Pulmonary artery endothelial cell (primary cell): ENCODE measurements around the gene CFAP61. TPM values are rescaled to one million over a fixed set of nuclear protein-coding genes. Genes with fewer than 3 reads are reported as not detected.

ENCODE experiments used
- DNase-seq: peaks from one replicate; pipeline ENCODE4 v3.0.0-alpha.2; 2011; ENCODE audit warnings: low read depth, low spot score
- total RNA-seq: library from RNA; depleted of rRNA; stranded (reverse); fragments of >200 nt; gene quantifications from 2 replicates; pipeline ENCODE4 v1.2.3, GENCODE V29; 2014

Gene CFAP61
- total RNA-seq, 1 donor from 2014 or later = not detected

DNA sequence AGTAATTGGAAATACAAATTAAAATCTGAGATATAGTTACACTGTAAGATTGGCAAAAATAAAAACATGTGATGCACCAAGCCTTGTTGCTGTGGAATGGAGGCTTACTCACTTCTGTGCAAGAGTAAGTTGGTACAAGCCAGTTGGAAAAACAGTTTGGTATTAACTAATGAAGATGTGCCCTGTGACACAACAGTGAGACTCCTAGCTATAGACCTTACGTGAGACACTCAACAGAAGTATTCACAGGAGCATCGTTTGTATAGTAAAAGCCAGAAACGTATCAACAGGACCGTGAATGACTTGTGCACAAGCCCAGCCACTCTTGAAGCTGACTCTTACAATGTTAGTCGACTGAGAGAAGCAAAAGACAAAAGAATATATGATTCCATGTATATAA lies 20.5 kb upstream of the CFAP61 start:
- DNase-seq = no peak

DNA sequence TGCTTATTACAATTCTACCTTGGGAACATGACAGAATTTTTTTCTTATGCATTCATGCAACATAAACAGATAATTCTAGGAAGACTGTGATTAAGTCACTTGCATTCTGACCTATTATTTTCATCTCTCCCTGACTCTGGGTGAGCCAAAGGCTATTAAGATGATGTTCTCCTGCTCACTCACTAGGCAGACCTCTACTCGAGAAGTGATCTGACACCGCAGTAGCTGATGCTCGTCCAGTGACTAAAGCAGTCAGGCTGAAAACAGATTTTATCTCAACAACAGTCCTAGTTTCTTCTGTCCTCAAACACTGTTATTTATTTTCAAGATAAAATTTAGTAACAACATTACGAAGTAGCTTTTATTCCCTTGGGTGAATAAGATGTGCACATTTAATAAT lies 17.8 kb upstream of the CFAP61 start:
- no peak for DNase-seq

DNA sequence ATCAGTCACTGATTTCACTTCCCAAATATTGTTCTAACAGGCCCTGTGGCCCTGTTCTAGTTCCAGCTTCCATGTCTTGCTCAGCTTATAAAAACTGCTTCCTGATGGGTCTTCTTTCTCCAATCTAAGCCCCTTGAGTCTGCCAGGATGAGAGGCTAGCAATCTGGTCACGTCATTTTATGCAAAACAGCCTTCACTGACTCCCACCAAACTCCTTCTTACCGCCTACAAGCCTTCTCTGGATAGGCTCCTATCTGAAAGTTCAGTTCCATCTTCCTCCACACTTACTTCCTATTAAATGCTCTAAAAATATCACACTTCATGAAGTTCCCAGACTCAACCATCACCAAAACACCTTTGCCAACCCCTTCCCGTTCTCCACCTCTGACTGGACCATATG lies 15.6 kb upstream of the CFAP61 start:
- no peak for DNase-seq

DNA sequence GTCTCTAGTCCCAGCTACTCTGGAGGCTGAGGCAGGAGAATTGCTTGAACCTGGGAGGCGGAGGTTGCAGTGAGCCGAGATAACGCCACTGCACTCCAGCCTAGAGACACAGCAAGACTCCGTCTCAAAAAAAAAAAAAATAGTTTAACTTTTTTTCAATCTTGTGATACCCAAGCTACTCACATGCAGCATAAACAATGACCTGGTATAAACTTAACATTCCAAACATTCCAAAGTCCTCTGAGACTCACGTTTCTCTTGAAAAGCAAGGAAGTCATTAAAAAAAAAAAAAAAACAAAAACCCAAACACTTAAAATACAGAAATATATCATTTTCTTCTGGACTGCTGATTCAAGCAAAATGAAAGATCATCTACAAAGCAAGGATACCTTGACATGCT lies 14.4 kb upstream of the CFAP61 start:
- DNase-seq = peak; percentile 83

DNA sequence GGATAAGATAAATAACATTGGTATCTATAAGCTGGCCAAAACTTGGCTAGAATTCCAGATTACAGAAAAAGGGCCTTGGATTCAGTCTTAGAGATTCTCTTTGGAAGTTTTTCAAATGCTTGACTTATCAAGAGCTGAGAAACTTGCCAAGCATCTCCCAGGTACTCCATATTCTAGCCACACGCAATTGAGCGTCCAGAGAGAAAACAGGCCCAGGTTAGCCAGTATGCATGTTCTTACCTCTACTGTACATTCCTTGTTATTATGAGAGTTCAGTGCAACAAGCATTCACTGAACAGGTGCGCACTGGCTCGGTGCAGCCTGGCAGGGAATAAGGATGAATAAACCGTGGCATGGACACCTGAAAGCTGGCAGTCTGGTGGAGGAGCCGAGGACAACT lies 13.7 kb upstream of the CFAP61 start:
- no peak for DNase-seq

DNA sequence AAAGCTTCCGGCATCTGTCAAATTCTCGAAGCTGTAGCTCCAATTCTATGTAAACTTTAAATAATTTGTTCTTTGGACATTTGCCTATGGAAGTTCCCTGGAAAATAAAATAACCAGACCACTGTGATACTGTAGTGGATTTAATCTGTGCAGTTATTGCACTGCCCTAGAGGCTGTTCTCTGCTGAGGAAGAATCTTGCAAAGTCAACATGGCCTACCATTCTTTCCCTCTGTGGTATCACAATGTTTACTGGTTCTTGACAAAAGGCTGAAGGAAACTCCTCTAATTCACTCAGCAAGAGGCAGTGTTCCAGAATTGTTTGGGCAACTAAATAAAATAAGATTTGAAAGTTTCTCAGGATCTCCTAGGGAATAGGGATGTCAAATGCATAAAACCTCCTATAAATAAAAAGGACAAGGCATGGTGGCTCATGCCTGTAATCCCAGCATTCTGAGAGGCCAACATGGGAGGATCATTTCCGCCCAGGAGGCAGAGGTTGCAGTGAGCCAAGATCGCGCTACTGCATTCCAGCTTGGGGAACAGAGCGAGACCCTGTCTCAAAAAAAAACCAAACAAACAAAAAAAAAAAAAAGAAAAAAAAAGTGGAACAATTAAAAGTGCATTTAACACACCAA lies 12.5 kb upstream of the CFAP61 start:
- DNase-seq = no peak

DNA sequence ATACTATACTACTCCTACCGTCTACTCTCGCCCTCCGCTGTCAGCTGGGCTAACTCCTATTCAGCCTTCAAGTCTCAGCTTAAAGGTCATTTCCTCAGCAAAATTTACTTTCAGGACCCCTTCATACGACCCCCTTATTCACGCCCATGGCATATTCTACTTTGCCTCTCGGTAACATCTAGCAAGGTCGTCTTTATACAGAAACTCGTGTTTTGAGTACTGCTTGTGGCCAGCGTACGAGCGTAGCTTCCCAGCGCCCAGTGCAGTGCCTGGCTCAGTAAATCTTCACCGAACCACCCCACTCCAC lies 612 bp upstream of the CFAP61 start:
- no peak for DNase-seq

DNA sequence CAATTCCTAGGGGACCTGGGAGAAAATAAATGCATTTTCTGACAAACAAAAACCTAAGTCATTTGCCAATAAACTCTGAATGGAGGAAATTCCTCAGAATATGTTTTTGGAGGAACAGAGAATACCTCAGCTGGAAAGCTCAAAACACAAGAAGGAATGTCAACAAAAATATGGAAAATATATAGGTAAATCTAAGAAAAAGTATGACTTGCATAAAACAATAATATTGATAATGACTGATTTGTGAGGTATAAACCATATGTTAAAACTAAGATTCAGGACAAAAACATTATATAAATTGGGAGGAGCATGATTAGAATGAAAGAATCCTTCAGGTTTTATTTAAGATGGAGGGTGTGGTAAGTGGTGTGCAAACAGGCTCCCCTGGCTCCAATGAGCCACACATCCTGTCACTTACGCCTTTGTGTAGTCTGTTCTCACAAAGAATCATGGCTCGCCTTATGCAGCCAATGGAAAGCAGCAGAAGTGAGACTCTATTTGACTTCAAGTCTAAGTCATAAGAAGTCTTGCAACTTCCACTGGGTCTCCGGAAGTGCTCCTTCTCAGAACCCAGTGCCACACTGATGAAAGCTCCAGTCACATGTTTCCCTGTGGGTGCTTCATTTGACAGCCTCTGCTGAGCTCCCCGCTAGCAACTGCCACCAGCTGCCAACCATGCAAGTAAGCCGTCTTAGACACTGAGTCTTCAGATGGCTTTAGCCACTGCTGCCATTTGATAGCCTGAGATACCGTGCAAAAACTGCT lies 8.1 kb downstream of the CFAP61 start:
- no peak for DNase-seq

DNA sequence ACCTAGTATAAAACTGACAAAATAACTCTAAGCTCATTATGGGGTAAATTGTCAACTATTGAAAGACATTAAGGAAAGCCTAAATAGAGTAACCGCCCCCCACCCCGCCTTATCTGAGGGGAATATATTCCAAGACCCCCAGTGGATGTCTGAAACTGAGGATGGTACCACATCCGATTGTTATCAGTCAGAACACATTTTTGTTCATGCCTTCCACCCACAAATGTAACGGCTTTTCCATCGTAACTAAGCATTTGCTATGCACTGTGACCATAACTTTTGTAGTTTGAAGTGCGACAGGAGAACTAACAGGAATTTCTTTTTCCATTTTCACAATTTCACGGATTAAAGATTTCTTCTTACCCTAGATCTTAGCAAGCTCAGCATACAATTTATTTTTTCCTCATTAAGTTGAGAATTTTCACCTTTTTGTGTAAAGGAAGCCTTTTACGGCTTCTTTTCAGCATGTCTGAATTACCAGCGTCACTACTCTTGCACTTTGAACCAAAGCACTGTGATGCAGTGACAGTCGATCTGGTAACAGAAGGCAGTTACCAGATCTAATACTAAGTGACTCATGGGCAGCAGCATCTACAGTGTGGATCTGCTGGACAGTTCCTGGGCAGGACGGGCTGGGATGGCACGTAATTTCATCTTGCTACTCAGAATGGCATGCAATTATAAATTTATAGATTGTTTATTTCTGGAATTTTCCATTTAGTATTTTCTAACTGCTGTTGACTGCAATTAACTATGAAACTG lies 11.8 kb downstream of the CFAP61 start:
- DNase-seq = no peak

DNA sequence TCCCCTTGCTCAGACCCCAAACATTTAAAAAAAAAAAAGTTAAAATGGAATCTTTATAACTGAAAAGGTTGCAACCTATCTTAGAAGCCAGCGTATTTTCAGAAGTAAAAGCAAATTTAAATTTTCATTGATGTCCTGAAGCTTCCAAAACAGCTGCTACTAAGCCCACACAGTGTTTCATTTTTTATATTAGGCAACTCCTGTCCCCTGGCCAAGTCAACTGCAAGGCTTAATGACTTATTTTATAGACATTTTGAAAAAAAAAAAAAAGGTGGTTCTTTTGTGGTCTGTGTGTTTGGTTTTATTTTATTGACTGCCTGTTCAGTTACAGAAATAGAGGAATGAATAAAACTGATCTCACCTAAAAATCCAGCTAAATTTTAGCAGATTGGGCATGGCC lies 13.0 kb downstream of the CFAP61 start:
- DNase-seq = no peak

DNA sequence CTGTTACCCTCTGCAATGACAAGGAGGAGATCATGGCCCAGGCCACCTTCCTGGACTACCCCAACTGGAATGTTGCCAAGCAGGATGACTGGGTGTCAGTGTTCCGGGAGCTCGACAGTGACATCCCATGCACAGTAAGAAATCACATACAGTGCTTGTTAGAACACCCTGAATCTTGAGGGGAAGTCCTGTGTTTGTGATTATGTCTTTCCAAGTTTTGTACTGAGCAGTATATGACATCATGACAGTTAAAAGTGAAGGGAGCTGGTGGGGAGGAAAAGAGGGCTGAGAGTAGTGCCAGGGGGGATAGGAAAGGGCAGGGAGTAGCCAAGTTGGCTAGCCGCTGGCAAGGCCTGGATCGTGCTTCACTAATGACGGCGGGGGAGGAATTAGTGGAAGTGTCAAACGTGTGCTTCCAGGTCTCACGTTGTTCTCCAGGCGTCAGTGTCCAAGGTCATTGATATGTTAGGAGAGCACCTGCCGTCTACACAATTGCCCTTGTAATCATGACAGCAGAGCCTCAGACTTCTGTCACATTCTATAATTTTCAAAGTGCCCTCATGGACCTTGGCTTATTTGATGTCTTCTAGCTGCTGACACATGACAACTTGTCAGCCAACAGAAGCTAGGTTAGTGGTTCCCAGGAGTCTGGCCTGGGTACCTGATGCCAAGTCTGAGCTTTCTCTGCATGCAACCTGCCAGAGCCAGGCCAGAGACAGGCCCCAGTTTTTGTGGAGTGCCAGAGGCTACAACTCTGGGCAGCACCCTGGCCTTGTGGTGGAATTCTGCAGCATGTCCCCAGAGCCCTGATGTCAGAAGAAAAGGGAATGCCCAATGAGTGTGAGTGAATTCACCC lies 18.8 kb downstream of the CFAP61 start:
- no peak for DNase-seq

DNA sequence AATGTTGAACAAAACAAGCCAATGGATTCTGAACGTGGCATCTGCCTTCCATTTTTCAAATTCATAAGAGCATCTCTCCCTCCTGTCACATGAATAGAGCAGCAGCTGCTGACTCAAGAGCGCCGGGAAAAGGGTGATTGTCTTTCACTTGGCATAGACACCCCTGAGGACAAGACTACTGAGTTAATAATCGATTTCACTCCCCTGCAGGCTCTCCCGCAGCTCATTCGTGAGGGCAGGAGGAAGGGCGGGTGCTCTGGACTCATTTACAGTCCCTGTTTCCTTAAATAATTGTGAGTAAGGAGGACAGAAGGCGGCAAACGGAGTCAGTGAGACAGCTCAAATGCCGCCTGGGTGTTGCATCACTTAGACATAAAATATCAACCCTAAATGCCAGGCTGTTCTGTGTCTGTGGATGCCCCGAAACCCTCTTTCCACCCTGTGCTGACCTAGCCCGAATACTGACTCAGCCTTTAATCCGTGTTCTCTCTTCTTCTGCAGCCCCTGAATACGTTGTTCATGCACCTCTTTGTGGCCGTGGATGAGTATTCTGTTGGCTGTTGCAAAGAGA lies 21.6 kb downstream of the CFAP61 start:
- no peak for DNase-seq

DNA sequence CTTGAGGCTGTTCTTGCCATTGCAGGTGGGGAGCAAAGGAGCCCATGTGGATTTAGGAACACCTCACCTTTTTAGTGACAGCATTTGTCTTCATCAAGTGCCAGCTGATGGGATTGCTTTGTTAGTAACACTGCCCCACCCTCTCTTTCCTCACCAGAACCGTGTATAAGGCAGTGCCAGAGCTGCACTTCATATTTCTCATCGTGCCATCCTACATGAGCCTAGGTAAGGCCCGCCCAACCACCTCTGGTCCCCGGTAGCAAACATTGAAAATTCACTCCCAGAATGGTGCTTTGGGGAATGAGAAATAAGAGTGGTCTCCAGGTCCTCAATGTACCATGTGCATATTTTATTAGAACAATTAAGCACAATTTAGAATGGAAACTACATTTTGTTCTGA lies 22.7 kb downstream of the CFAP61 start:
- no peak for DNase-seq

DNA sequence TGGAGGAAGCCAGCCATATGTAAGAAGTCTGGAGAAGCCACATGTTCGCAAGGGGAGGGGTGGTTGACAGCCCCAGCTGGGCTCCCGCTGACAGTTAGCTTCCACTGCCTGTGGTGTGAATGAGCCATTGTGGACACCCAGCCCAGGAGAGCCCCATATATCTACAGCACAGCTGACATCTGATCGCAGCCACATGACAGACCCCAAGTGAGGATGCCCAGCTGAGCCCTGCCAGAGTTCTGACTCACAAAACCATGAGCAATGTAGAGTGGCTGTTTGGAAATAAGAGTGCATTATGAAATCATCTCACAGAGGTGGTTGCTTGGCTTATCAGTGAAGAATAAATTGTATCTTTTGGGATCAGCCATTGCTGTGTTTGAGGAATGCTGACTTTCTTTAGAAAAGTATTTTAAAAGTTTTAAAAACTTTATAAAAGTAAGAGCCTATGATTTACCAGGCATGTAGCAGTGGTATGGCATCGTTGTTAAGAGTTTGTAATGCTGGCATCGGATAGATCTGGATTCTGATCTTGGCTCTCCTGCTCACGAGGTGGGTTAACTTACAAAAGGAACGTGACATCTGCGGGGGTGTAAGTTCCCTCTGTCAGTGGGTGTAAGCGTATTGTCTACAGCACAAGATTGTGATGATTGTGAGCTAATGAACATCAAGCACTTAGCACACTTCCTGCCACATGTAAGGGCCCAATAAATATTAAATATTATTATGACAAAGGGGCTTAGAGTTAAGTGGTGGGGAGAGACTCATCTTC lies 24.1 kb downstream of the CFAP61 start:
- DNase-seq = no peak

DNA sequence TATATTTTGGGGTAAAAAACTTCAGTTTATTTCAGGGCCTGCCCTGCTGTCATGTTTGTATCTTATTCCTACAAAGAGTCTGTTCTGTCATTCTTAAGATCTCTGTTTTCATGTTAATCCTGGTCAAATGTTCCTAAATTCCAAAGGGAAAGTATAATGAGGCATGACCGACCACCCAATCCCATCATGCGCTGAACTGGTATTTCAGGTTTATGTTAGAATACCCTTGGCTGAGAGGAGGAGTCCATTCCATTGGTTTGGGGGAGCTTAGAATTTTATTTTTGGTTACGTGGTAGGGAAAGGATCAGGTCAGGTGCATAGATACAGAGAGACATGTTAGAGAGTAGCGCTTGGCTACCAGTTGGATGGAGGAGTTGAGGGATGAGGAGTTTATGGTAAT lies 25.7 kb downstream of the CFAP61 start:
- DNase-seq = no peak

DNA sequence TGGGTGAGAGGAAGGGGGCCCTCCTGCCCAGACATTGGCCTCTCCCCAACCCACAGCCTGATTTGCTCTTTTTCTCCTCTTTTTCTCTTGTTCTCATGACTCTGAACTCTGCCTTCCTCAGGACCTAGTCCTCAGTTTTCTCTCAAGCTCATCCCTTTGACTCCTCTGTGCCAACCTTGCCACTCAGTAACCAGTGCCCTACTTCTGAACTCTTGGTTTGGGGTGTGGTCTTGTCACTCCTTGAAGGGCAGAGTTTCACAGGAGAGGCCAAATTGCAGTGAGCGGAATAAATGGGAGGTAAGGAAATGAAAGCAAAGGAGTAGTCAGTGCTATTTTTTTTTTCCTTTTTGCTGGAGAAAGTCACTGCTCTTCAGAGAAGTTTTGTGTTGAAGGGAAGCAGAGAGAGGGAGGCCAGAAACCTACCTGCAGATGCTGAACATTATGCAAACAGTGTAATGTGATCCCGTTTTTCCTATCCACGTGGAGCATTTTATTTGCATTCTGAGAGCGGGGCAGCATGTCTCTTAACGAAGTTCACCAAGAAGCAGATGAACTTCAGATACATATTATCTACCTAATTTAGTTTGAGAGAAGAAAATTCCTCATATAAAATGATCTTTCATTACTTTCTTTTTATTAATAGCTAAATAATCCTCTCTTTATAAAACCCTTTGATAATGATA lies 26.9 kb downstream of the CFAP61 start:
- no peak for DNase-seq

DNA sequence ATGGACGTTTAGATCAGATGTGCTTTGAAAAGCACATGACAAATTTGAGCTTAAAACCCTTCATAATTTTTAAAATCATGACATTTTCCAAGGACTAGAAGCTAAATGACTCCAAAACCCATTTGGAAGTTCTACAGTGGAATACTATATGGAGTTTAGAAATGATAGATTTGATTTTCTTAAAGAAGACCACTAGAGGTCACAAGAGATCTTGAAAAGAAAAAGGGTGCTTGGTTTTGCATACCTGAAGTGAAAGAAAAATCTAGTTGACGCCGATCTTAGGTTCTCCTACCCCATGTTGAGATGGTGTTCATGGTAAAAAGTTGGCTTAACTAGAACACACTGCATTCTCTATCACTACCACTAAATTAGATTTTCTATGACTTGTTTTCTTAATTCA lies 31.5 kb downstream of the CFAP61 start:
- DNase-seq = no peak

DNA sequence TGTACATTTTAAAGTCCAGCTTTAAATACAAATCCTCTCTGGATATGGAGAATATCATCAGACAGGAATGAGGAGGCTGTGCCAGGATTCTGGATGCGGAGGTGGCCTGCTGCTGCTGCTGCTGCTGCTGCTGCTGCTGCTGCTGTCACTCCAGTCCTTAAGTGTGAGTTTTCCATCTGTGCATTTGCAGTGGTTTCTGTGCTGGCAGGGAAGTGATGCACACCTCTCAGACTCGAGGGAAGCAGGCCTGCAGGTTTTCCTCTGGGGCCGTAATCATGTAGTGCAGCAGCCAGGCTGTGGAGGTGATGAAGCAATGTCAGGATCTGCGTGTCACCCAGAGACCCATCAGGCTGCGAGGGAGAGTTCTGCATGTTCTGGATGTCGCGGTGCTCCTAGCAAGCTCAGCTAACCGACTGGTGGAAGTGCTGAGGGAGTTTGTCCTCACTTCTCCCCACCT lies 32.0 kb downstream of the CFAP61 start:
- DNase-seq = no peak

DNA sequence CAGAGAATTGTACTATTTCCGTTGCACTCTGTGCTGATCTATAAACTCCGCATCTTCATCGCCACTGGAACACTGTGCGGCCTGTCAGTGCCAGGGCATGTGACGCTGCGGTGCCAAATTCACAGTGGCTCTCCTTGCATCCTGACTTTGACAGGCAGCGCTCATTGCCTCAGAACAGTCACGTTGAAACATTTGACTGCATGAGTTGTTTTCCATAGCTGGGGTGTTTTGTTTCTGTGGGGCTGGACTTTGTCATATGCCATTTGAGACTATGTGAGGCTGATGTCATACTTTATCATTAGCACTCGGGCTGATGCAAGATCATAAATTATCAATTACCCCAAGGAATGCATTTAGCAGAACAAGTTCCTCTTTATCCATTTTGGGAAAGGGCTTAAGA lies 32.7 kb downstream of the CFAP61 start:
- DNase-seq = no peak

DNA sequence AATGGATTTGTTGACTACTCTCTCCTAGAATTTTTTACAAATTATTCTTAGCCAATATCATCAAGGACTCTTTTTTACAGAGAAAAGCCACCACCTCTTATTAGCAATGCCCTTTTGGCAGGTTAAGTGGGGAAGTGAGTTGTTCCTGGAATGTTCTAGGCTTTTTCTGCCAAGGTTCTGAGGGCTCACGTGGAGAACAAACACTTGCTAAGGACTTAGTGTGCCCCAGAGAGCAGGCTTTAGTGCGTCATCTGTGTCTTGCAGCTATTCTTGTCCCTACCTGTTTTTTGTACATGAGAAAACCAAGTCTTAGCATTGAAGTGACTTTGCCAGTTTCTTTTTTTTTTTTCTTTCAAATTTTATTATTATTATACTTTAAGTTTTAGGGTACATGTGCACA lies 33.5 kb downstream of the CFAP61 start:
- DNase-seq = no peak
